ENCODE data around the gene PTPRM.

DNA sequence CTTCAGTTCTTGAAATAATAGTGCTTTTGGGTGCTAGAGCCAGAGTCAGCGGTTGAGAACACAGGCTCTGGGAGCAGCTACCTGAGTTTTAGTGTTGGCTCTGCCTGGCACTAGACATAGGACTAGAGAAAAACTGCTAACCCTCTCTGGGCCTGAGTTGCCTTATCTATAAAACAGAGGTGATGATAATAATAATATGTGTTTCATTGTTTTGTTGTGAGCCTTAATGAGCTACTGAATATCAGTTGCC lies 391.7 kb downstream of the PTPRM start:
- TF ChIP-seq CTCF (IDR thresholded peaks at IDR 0.05) = no peak
- TF ChIP-seq POLR2A (IDR thresholded peaks at IDR 0.05) = no peak
